Endothelial cell of umbilical vein (primary cell): ENCODE results near the gene BCAN. TPM values are rescaled to one million over a fixed set of nuclear protein-coding genes. Genes with fewer than 3 reads are reported as not detected.

Source experiments
- BruUV-seq: library from RNA; stranded (reverse); fragments of 400-500 nt; replicated peaks from 2 replicates; lab custom pipeline; 2021; lab: Mats Ljungman, UMichigan
- CTCF ChIA-PET: fragments of 300-600, 350-600 bp; sonication (Branson Sonifier 250); formaldehyde crosslinking; loops from one replicate; lab custom pipeline; 2021; ENCODE audit warnings: antibody characterized with exemption, inconsistent platforms; lab: Charles Lee
- POLR2A ChIA-PET: fragments of 300-600, 350-600 bp; sonication (Branson Sonifier 250); formaldehyde crosslinking; loops from one replicate; lab custom pipeline; 2021; ENCODE audit warnings: antibody characterized with exemption, inconsistent platforms; lab: Charles Lee
- DNase-seq: peaks from one replicate; pipeline ENCODE4 v3.0.0-alpha.2; 2011; ENCODE audit warnings: low read depth, low spot score
- FAIRE-seq: peaks from 2 replicates; lab custom pipeline; 2011; peaks lifted over from hg19 to GRCh38; lab: Jason Lieb, UNC
- H2AFZ ChIP-seq: 2 replicates; pipeline ENCODE4 v1.6.0; 2012; ENCODE audit warnings: low read depth, low read length, control low read depth, inconsistent platforms
- H3K27ac ChIP-seq: 2 replicates; pipeline ENCODE4 v1.5.1; 2011; ENCODE audit warnings: low read depth, mild to moderate bottlenecking, control low read depth, low read length, moderate library complexity; ENCODE audit not compliant: insufficient read depth
- H3K27me3 ChIP-seq, 2 experiments: 2 replicates each; pipeline versions ENCODE4 v1.6.0 to v1.6.1; 2011; ENCODE audit warnings: low read length in 2 of 2, mixed read lengths in 1 of 2; ENCODE audit not compliant: control insufficient read depth in 2 of 2, insufficient read depth in 2 of 2
- H3K36me3 ChIP-seq, 2 experiments: 2 replicates in 1 of 2; 3 replicates in 1 of 2; pipeline ENCODE4 v1.5.1; 2011; ENCODE audit warnings: low read length in 2 of 2, mild to moderate bottlenecking in 1 of 2, moderate library complexity in 1 of 2; ENCODE audit not compliant: control insufficient read depth in 2 of 2, insufficient read depth in 2 of 2; ENCODE audit errors: extremely low read depth in 1 of 2
- H3K4me1 ChIP-seq: 3 replicates; pipeline ENCODE4 v1.5.1; 2011; ENCODE audit warnings: mild to moderate bottlenecking, low read length; ENCODE audit not compliant: control insufficient read depth, insufficient read depth; ENCODE audit errors: extremely low read depth
- H3K4me2 ChIP-seq: 2 replicates; pipeline ENCODE4 v1.6.1; 2011; ENCODE audit warnings: low read length, control low read depth, mixed read lengths; ENCODE audit not compliant: insufficient read depth
- H3K4me3 ChIP-seq, 3 experiments: fragments of 200-600 bp in 1 of 3; sonication (generic), shearing (Covaris generic) in 1 of 3; replicated peaks in 1 of 3; 2 replicates each; pipeline ENCODE4 v1.5.1; 2011 to 2016; ENCODE audit warnings: control low read depth in 3 of 3, low read length in 3 of 3, mild to moderate bottlenecking in 2 of 3, inconsistent platforms in 1 of 3, low read depth in 1 of 3, moderate library complexity in 1 of 3; ENCODE audit not compliant: insufficient read depth in 1 of 3
- H3K79me2 ChIP-seq: 2 replicates; pipeline ENCODE4 v1.6.0; 2012; ENCODE audit warnings: low read length, inconsistent platforms; ENCODE audit not compliant: control insufficient read depth, insufficient read depth
- H3K9ac ChIP-seq: replicated peaks from 2 replicates; pipeline ENCODE3; 2011; ENCODE audit warnings: low read length, control low read depth; ENCODE audit not compliant: insufficient read depth; ENCODE audit errors: extremely low read depth
- H3K9me1 ChIP-seq: replicated peaks from 3 replicates; pipeline ENCODE4 v1.6.0; 2011; ENCODE audit warnings: mild to moderate bottlenecking, low read length; ENCODE audit not compliant: control insufficient read depth, insufficient read depth; ENCODE audit errors: extremely low read depth
- H3K9me3 ChIP-seq: replicated peaks from 2 replicates; pipeline ENCODE4 v1.5.1; 2012; ENCODE audit warnings: low read length, inconsistent platforms; ENCODE audit not compliant: control insufficient read depth, insufficient read depth
- H4K20me1 ChIP-seq: replicated peaks from 2 replicates; pipeline ENCODE3; 2011; ENCODE audit warnings: mild to moderate bottlenecking, low read length; ENCODE audit not compliant: control insufficient read depth, insufficient read depth; ENCODE audit errors: extremely low read depth
- EZH2 ChIP-seq: IDR thresholded peaks from 2 replicates; pipeline ENCODE4 v1.6.1; 2012; ENCODE audit warnings: borderline replicate concordance, low read depth, mild to moderate bottlenecking, moderate library complexity, low read length, inconsistent platforms; ENCODE audit not compliant: severe bottlenecking
- JUN ChIP-seq: IDR thresholded peaks from 2 replicates; pipeline ENCODE4 v1.6.1; 2011; ENCODE audit warnings: borderline replicate concordance, low read depth; ENCODE audit not compliant: insufficient read length, insufficient read depth
- MYC ChIP-seq: IDR thresholded peaks from one replicate; pipeline ENCODE4 v1.6.1; 2011; ENCODE audit warnings: mild to moderate bottlenecking, low read depth, low read length
- dilution Hi-C: fragments of 300-500 bp; cut with MboI; formaldehyde crosslinking; loops from one replicate; pipeline ENCODE4 v1.15.0; 2019; ENCODE audit warnings: low sequenced_read_pairs; ENCODE audit not compliant: extremely low pct_ligation_motif_present
- intact Hi-C: fragments of 100-400 bp; cut with micrococcal nuclease; formaldehyde crosslinking; loops from one replicate; pipeline ENCODE4 v1.10.0; 2022
- polyA plus RNA-seq, 4 experiments: library from polyadenylated mRNA; depleted of rRNA in 3 of 4; stranded (reverse) in 3 of 4; unstranded in 1 of 4; fragments of >200 nt; gene quantifications; 2 replicates each; pipeline versions ENCODE4 v1.2.1 to v1.2.3, GENCODE V29; 2011 to 2012; ENCODE audit warnings: missing spikeins in 1 of 4
- total RNA-seq: library from RNA; stranded (reverse); gene quantifications from 2 replicates; pipeline ENCODE4 v1.2.3, GENCODE V29; 2021
- TF ChIP-seq, protein P1 (sequence below), 2 donors: IDR thresholded peaks; 1 replicate in 1 of 2; 2 replicates in 1 of 2; pipeline ENCODE4 v1.5.1; 2011; ENCODE audit warnings: low read length in 2 of 2, mild to moderate bottlenecking in 2 of 2, moderate library complexity in 2 of 2, control low read depth in 1 of 2, inconsistent platforms in 1 of 2, low read depth in 1 of 2; ENCODE audit not compliant: insufficient read depth in 1 of 2; ENCODE audit errors: extremely low read depth in 1 of 2

BCAN gene
- total and polyA plus RNA-seq, 2 donors (not counting 3 experiments of a cell fraction or from before 2014, with no cell fraction given), result 0.15 TPM; not detected in 1

- H3K4me3 ChIP-seq, result no peak overlapping the region
- H4K20me1 ChIP-seq, result no peaks in the 10 kb centered on the region
- no peak for TF ChIP-seq EZH2
- no peak for TF ChIP-seq MYC
- TF ChIP-seq, protein P1, sequence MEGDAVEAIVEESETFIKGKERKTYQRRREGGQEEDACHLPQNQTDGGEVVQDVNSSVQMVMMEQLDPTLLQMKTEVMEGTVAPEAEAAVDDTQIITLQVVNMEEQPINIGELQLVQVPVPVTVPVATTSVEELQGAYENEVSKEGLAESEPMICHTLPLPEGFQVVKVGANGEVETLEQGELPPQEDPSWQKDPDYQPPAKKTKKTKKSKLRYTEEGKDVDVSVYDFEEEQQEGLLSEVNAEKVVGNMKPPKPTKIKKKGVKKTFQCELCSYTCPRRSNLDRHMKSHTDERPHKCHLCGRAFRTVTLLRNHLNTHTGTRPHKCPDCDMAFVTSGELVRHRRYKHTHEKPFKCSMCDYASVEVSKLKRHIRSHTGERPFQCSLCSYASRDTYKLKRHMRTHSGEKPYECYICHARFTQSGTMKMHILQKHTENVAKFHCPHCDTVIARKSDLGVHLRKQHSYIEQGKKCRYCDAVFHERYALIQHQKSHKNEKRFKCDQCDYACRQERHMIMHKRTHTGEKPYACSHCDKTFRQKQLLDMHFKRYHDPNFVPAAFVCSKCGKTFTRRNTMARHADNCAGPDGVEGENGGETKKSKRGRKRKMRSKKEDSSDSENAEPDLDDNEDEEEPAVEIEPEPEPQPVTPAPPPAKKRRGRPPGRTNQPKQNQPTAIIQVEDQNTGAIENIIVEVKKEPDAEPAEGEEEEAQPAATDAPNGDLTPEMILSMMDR (IDR thresholded peaks at IDR 0.05; ENCODE audit: extremely low read depth in 1 of 2, insufficient read depth in 1 of 2, low read depth in 1 of 2, low read length in 2 of 2), result no peak
- TF ChIP-seq JUN, result no peak
- intact Hi-C loops (no loop called here), dilution Hi-C loops (no loop called here)
- no peak overlapping the region for H3K4me2 ChIP-seq
- CTCF ChIA-PET, result interaction anchor here (1.0 kb wide), 1 partner anchor 54 kb away, joined by 3 read pairs; no protein-coding TSS in a partner anchor
- no peaks in the 10 kb centered on the region for H3K27me3 ChIP-seq
- POLR2A ChIA-PET, result no interaction called here
- peaks cover 31% of the 10 kb centered on the region for H3K79me2 ChIP-seq
- H2AFZ ChIP-seq, result no peak overlapping the region
- peaks cover 29% of the 10 kb centered on the region for H3K4me1 ChIP-seq
- H3K27ac ChIP-seq, result no peak overlapping the region
- H3K36me3 ChIP-seq, result peaks cover 0 to 6% of the 10 kb centered on the region in 2 experiments
- no peak for FAIRE-seq
- no peaks in the 10 kb centered on the region for H3K9me3 ChIP-seq
- no peak overlapping the region for H3K9ac ChIP-seq
- DNase-seq, result no peak
- TSS peak; percentile 12 for BruUV-seq
- H3K9me1 ChIP-seq, result no peaks in the 10 kb centered on the region
Observed at GRCh38 chr1:156671804-156672203, 29.9 kb downstream of the BCAN start.
